ENCODE results near the gene RANBP10. TPM values are rescaled to one million over a fixed set of nuclear protein-coding genes. Genes with fewer than 3 reads are reported as not detected.
A peak's percentile ranks its signal among the peaks of the same experiment; 100 is the strongest.

The RANBP10 gene
- total and polyA plus RNA-seq, 2 of the 13 experiments (the other 11 are each of a cell fraction or from before 2014, with no cell fraction given): 9.2 to 22.7 TPM

GRCh38 chr16:67719048-67719777, 87.1 kb downstream of the RANBP10 start, which contains the start of gene GFOD2 (continued):
- TF ChIP-seq, protein P1, sequence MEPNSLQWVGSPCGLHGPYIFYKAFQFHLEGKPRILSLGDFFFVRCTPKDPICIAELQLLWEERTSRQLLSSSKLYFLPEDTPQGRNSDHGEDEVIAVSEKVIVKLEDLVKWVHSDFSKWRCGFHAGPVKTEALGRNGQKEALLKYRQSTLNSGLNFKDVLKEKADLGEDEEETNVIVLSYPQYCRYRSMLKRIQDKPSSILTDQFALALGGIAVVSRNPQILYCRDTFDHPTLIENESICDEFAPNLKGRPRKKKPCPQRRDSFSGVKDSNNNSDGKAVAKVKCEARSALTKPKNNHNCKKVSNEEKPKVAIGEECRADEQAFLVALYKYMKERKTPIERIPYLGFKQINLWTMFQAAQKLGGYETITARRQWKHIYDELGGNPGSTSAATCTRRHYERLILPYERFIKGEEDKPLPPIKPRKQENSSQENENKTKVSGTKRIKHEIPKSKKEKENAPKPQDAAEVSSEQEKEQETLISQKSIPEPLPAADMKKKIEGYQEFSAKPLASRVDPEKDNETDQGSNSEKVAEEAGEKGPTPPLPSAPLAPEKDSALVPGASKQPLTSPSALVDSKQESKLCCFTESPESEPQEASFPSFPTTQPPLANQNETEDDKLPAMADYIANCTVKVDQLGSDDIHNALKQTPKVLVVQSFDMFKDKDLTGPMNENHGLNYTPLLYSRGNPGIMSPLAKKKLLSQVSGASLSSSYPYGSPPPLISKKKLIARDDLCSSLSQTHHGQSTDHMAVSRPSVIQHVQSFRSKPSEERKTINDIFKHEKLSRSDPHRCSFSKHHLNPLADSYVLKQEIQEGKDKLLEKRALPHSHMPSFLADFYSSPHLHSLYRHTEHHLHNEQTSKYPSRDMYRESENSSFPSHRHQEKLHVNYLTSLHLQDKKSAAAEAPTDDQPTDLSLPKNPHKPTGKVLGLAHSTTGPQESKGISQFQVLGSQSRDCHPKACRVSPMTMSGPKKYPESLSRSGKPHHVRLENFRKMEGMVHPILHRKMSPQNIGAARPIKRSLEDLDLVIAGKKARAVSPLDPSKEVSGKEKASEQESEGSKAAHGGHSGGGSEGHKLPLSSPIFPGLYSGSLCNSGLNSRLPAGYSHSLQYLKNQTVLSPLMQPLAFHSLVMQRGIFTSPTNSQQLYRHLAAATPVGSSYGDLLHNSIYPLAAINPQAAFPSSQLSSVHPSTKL (CRISPR knock-in tag; IDR thresholded peaks at IDR 0.05): peak; percentile 50
- TF ChIP-seq KDM2A (CRISPR knock-in tag; IDR thresholded peaks at IDR 0.05; ENCODE audit: borderline replicate concordance, low read depth): peak; percentile 98
- TF ChIP-seq NONO (IDR thresholded peaks at IDR 0.05): no peak
- peak; percentile 46; the same call in 1 of the 2 replicates for TF ChIP-seq NONO (CRISPR knock-in tag; conservative IDR thresholded peaks at IDR 0.05)
- no peak for TF ChIP-seq ZNF362 (CRISPR knock-in tag; IDR thresholded peaks at IDR 0.05; ENCODE audit: borderline replicate concordance)
- peak; percentile 60; the same call in 1 of the 2 replicates for TF ChIP-seq TFAP4 (IDR thresholded peaks at IDR 0.05; ENCODE audit: borderline replicate concordance, low read depth)
- TF ChIP-seq, protein P2, sequence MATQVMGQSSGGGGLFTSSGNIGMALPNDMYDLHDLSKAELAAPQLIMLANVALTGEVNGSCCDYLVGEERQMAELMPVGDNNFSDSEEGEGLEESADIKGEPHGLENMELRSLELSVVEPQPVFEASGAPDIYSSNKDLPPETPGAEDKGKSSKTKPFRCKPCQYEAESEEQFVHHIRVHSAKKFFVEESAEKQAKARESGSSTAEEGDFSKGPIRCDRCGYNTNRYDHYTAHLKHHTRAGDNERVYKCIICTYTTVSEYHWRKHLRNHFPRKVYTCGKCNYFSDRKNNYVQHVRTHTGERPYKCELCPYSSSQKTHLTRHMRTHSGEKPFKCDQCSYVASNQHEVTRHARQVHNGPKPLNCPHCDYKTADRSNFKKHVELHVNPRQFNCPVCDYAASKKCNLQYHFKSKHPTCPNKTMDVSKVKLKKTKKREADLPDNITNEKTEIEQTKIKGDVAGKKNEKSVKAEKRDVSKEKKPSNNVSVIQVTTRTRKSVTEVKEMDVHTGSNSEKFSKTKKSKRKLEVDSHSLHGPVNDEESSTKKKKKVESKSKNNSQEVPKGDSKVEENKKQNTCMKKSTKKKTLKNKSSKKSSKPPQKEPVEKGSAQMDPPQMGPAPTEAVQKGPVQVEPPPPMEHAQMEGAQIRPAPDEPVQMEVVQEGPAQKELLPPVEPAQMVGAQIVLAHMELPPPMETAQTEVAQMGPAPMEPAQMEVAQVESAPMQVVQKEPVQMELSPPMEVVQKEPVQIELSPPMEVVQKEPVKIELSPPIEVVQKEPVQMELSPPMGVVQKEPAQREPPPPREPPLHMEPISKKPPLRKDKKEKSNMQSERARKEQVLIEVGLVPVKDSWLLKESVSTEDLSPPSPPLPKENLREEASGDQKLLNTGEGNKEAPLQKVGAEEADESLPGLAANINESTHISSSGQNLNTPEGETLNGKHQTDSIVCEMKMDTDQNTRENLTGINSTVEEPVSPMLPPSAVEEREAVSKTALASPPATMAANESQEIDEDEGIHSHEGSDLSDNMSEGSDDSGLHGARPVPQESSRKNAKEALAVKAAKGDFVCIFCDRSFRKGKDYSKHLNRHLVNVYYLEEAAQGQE (IDR thresholded peaks at IDR 0.05; ENCODE audit: borderline replicate concordance in 1 of 2, low read depth in 1 of 2, low read length in 2 of 2): peak in 1 of 2 experiments; percentile 56; a peak in 1 of 4 replicates
- peak; percentile 74; the same call in 1 of the 2 replicates for TF ChIP-seq KDM3A (CRISPR knock-in tag; IDR thresholded peaks at IDR 0.05; ENCODE audit: low read depth)
- TF ChIP-seq, protein P3, sequence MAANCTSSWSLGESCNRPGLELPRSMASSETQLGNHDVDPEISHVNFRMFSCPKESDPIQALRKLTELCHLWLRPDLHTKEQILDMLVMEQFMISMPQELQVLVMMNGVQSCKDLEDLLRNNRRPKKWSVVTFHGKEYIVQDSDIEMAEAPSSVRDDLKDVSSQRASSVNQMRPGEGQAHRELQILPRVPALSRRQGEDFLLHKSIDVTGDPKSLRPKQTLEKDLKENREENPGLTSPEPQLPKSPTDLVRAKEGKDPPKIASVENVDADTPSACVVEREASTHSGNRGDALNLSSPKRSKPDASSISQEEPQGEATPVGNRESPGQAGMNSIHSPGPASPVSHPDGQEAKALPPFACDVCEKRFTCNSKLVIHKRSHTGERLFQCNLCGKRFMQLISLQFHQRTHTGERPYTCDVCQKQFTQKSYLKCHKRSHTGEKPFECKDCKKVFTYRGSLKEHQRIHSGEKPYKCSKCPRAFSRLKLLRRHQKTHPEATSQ (CRISPR knock-in tag; IDR thresholded peaks at IDR 0.05; ENCODE audit: borderline replicate concordance): peak; percentile 45; the same call in 1 of the 2 replicates
- no peak for TF ChIP-seq HNRNPH1 (optimal IDR thresholded peaks at IDR 0.05; ENCODE audit: low read depth, low read length)
- TF ChIP-seq ZNF414 (CRISPR knock-in tag; IDR thresholded peaks at IDR 0.05): peak; percentile 38; the same call in 1 of the 2 replicates
- no peak for TF ChIP-seq TEAD3 (CRISPR knock-in tag; optimal IDR thresholded peaks at IDR 0.05; ENCODE audit: borderline replicate concordance)
- TF ChIP-seq ZNF557 (CRISPR knock-in tag; IDR thresholded peaks at IDR 0.05): 0 out of 2 replicates have a peak, but pooled peaks have one; percentile 16
- TF ChIP-seq CCAR2 (optimal IDR thresholded peaks at IDR 0.05; ENCODE audit: low read depth, low read length): no peak
- TF ChIP-seq ATF7 (IDR thresholded peaks at IDR 0.05): no peak
- no peak for TF ChIP-seq ATF7 (CRISPR knock-in tag; IDR thresholded peaks at IDR 0.05)

All from HepG2 (cell line).